Rectal smooth muscle tissue (tissue), 1 donor: Measurements from ENCODE around the gene CTU2.

Experiments used
- H3K27ac ChIP-seq: one replicate; pipeline ENCODE4 v1.7.0; 2013; ENCODE audit warnings: low read depth, low read length, inconsistent platforms
- H3K27me3 ChIP-seq: one replicate; pipeline ENCODE4 v1.7.0; 2013; ENCODE audit warnings: low read length; ENCODE audit not compliant: control insufficient read depth, insufficient read depth
- H3K36me3 ChIP-seq: one replicate; pipeline ENCODE4 v1.7.0; 2013; ENCODE audit warnings: low read length; ENCODE audit not compliant: control insufficient read depth, insufficient read depth
- H3K4me1 ChIP-seq: one replicate; pipeline ENCODE4 v1.7.0; 2013; ENCODE audit warnings: low read length; ENCODE audit not compliant: control insufficient read depth, insufficient read depth
- H3K4me3 ChIP-seq: one replicate; pipeline ENCODE4 v1.7.0; 2013; ENCODE audit warnings: low read length
- H3K9ac ChIP-seq: one replicate; pipeline ENCODE4 v1.7.0; 2013; ENCODE audit warnings: low read length

The CTU2 gene

DNA sequence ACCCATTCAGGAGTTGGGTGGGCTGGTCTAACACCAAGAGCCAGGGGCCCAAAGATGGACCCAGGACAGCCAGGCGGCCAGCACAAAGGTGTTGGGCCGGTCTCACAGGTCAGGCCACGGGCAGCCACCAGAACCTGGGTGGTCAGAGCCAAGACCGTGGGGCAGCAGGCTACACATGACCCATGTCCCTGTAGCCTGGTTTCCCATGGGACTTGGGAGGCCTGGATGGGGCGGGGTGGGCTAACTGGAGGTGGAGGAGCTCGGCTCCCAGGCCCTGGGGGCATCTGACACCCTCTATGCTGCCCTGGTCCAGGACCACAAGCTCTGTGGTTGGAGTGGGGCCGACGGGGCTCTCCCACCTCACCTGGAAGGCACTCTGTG is 17.2 kb downstream of the CTU2 start:
- Histone ChIP-seq H3K9ac (no peak overlapping the region), H3K4me1 (peaks cover 6% of the 10 kb centered on the region), H3K36me3 (peaks cover 57% of the 10 kb centered on the region), H3K27ac (no peak overlapping the region), H3K27me3 (no peaks in the 10 kb centered on the region), H3K4me3 (no peak overlapping the region)

DNA sequence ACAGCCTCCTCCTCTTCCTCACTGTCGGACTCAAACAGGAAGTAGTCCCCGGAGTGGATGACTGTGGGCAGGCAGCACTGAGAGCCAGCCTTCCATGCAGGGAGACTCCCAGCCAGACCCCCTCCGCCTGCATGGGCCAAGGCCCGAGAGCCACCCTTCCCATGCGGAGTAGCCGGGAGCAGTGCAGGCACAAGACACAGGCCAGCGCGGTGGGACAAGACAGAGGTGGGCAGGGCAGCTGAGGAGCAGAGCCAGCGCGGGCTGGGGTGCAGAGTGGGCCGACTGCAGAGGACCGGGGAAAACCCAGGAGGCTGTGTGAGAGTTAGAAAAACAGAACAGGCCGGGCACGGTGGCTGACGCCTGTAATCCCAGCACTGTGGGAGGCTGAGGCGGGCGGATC is 17.6 kb downstream of the CTU2 start:
- peaks cover 55% of the 10 kb centered on the region for H3K36me3 ChIP-seq
- H3K27me3 ChIP-seq = no peaks in the 10 kb centered on the region
- no peak overlapping the region for H3K4me3 ChIP-seq
- H3K9ac ChIP-seq = no peak overlapping the region
- no peak overlapping the region for H3K27ac ChIP-seq
- peaks cover 6% of the 10 kb centered on the region for H3K4me1 ChIP-seq

- no peak overlapping the region for H3K4me3 ChIP-seq
- peaks cover 49% of the 10 kb centered on the region for H3K36me3 ChIP-seq
- H3K27me3 ChIP-seq = no peaks in the 10 kb centered on the region
- H3K4me1 ChIP-seq = no peaks in the 10 kb centered on the region
- H3K9ac ChIP-seq = no peak overlapping the region
- H3K27ac ChIP-seq = no peak overlapping the region
These were observed 18.7 kb downstream of the CTU2 start for GRCh38 chr16:88724855-88725555.

GRCh38 chr16:88725609-88726407 is 19.5 kb downstream of the CTU2 start:
- Histone ChIP-seq H3K36me3 (peaks cover 44% of the 10 kb centered on the region), H3K27me3 (no peaks in the 10 kb centered on the region), H3K9ac (no peak overlapping the region)

DNA sequence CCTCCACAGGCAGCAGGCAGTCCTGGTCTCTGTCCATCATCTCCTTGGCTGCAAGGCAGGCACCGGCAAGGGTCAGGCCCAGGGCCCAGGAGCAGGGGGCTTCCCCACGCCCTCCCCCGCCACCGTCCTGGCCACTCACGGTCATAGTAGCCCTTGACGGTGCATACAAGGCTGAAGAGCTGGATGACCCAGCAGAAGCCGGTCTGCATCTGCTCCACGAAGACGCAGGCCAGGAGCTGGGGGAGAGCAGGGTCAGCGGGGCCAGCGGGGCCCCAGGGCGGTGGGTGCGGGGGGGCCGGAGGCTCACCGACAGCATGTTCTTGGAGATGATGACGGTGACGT is 20.1 kb downstream of the CTU2 start:
- no peaks in the 10 kb centered on the region for H3K27me3 ChIP-seq
- H3K9ac ChIP-seq = no peak overlapping the region
- no peaks in the 10 kb centered on the region for H3K4me1 ChIP-seq
- no peak overlapping the region for H3K4me3 ChIP-seq
- peaks cover 38% of the 10 kb centered on the region for H3K36me3 ChIP-seq
- no peak overlapping the region for H3K27ac ChIP-seq

More at GRCh38 chr16:88725609-88726407, 19.5 kb downstream of the CTU2 start:
- Histone ChIP-seq H3K27ac (no peak overlapping the region), H3K4me3 (no peak overlapping the region), H3K4me1 (no peaks in the 10 kb centered on the region)

- Histone ChIP-seq H3K4me3 (no peak overlapping the region), H3K9ac (no peak overlapping the region), H3K36me3 (peaks cover 36% of the 10 kb centered on the region), H3K27me3 (no peaks in the 10 kb centered on the region), H3K4me1 (no peaks in the 10 kb centered on the region), H3K27ac (no peak overlapping the region)
These were observed 20.7 kb downstream of the CTU2 start for GRCh38 chr16:88726981-88727380.

DNA sequence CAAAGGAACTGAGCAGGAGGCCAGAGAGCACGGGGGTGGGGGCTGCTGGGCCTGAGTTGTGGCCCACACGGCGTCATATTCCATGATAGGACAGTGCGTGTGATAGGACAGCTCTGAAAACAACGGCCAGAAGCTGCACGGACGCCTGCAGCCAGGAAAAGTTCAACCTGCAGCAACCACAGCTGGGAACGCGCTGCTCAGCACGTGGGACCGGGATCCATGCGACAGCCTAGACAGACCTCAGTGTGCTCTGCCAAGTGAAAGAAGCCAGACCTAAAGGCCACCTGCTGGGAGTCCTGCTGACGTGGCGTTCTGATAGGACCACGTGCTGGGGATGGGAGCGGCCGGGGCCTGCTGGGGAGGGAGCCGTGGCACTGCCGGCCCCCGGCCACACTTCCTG is 21.6 kb downstream of the CTU2 start:
- Histone ChIP-seq H3K27me3 (no peaks in the 10 kb centered on the region), H3K9ac (no peak overlapping the region), H3K36me3 (peaks cover 28% of the 10 kb centered on the region), H3K27ac (no peak overlapping the region), H3K4me1 (no peaks in the 10 kb centered on the region), H3K4me3 (no peak overlapping the region)

- Histone ChIP-seq H3K9ac (no peak overlapping the region), H3K27ac (no peak overlapping the region), H3K4me1 (no peaks in the 10 kb centered on the region), H3K4me3 (no peak overlapping the region), H3K36me3 (peaks cover 18% of the 10 kb centered on the region), H3K27me3 (no peaks in the 10 kb centered on the region)
These were observed 24.6 kb downstream of the CTU2 start for GRCh38 chr16:88730632-88731607.

GRCh38 chr16:88731699-88732098 is 25.4 kb downstream of the CTU2 start:
- Histone ChIP-seq H3K27ac (no peak overlapping the region), H3K9ac (no peak overlapping the region), H3K4me3 (no peak overlapping the region), H3K36me3 (peaks cover 20% of the 10 kb centered on the region), H3K27me3 (no peaks in the 10 kb centered on the region), H3K4me1 (no peaks in the 10 kb centered on the region)

DNA sequence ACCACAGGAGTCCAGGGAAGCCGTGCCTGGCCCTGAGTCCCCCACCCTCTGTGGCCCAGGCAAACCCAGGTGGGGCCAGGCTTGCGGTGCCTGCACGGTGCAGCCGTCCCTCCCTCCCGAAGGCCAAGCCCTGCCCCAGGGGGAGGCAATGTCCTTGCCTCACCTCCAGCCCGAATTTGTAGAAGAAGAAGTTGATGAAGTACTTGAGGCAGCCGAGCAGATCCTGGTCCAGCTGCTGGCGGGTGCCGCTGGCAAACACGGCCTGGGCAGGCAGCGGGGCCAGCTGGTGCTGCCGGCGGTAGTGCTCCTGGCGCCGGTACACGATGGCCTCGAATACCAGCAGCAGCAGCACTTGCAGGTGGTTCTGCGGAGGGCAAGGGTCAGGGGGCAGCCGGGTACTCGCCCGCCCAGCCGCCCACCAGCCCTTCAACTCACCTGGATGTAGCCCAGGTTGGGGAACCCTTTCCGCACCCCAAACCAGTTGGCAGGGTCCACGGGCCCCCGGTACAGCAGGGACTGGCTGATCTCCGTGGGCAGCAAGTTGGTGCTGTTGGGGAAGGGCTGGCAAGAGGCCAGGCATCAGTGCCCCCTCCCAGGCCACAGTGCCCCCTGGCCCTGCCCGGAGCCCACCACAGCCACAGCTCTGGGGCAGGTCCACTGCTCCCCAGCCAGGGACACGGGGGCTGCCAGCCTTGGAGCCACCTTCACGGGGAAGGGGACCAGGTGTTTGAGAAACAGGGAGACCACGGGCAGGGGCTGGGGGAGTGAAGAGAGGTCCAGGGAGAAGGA is 26.1 kb downstream of the CTU2 start:
- Histone ChIP-seq H3K4me3 (no peak overlapping the region), H3K36me3 (peaks cover 15% of the 10 kb centered on the region), H3K27me3 (no peaks in the 10 kb centered on the region), H3K4me1 (no peaks in the 10 kb centered on the region), H3K27ac (peak overlapping the region; percentile 7), H3K9ac (no peak overlapping the region)

DNA sequence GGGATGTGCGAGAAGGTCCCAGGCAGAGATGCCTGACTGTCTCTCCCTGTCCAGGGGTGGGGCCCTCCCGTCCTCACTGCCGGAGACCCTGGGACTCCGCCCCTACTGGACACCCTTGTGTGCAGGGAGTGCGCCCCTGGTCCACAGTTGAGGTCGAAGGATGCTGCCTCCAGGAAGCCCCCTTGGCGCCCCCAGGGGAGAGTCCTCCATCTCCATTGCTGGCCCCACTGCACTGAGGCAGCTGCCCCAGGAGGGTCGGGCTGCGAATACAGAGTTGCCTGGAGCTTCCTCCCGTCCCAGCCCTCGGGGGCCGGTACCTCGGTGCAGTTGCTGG is 26.6 kb downstream of the CTU2 start:
- H3K27me3 ChIP-seq = no peaks in the 10 kb centered on the region
- peaks cover 19% of the 10 kb centered on the region for H3K36me3 ChIP-seq
- peaks cover 3% of the 10 kb centered on the region for H3K4me1 ChIP-seq
- H3K9ac ChIP-seq = no peak overlapping the region
- no peak overlapping the region for H3K27ac ChIP-seq
- H3K4me3 ChIP-seq = no peak overlapping the region
